Thoracic aorta endothelial cell (primary cell): Measurements from ENCODE around the gene IRAG1. TPM values are rescaled to one million over a fixed set of nuclear protein-coding genes. Genes with fewer than 3 reads are reported as not detected.

Experiments
- small RNA-seq: library from RNA; depleted of rRNA; stranded (forward); fragments of <200 nt; gene quantifications from one replicate; pipeline ENCODE3, GENCODE V24; 2012
- total RNA-seq: library from RNA; depleted of rRNA; stranded (reverse); fragments of >200 nt; gene quantifications from 2 replicates; pipeline ENCODE4 v1.2.3, GENCODE V29; 2012

Gene IRAG1
- total RNA-seq: 0.13 and 0.36 TPM in 2 replicates

GRCh38 chr11:10693509-10694081 lies at the start of gene IRAG1:
IRAG1 (minus strand) TSS chr11:10693755; CDS start chr11:10693602, 153 bp downstream.

Small RNA genes within 50 kb of the gene (small RNA-seq; reads per million reads assigned to genes)
- not detected for gene RF00019

Other genes starting within 250 kb of the IRAG1 start
- gene AMPD3, start 238.5 kb downstream of the IRAG1 start, total RNA-seq: 1.5 and 2.3 TPM in 2 replicates
- gene RNF141, start 152.6 kb downstream of the IRAG1 start, total RNA-seq: 35.6 and 39.4 TPM in 2 replicates
- 0.79 and 3.9 TPM in 2 replicates for gene LYVE1, start 125.1 kb downstream of the IRAG1 start, total RNA-seq
- gene CTR9, start 57.5 kb upstream of the IRAG1 start, total RNA-seq: 37.5 and 39.9 TPM in 2 replicates
- 1,383 and 1,385 TPM in 2 replicates for gene EIF4G2, start 115.2 kb upstream of the IRAG1 start, total RNA-seq
- gene ZBED5, start 164.3 kb upstream of the IRAG1 start, total RNA-seq: 33.4 and 38.3 TPM in 2 replicates